Ecto neural progenitor cell (in vitro differentiated cells): ENCODE data around the gene SUGP1.

ENCODE experiments used
- DNase-seq: peaks from one replicate; pipeline ENCODE4 v3.0.0-alpha.2; 2018; ENCODE audit warnings: low spot score

The SUGP1 gene

GRCh38 chr19:19229701-19230100 is 90.6 kb downstream of the SUGP1 start:
- no peak for DNase-seq

GRCh38 chr19:19227217-19227616 is 93.1 kb downstream of the SUGP1 start:
- no peak for DNase-seq

GRCh38 chr19:19226663-19227062 is 93.6 kb downstream of the SUGP1 start:
- no peak for DNase-seq

GRCh38 chr19:19226204-19226603 is 94.1 kb downstream of the SUGP1 start:
- DNase-seq, result no peak
